HepG2 (cell line): Measurements from ENCODE around the gene HCN4. TPM values are rescaled to one million over a fixed set of nuclear protein-coding genes. Genes with fewer than 3 reads are reported as not detected.
A peak's percentile ranks its signal among the peaks of the same experiment; 100 is the strongest.

ENCODE experiments used
- CC2D1A ChIP-seq: sonication (generic); formaldehyde crosslinking; IDR thresholded peaks from 2 replicates; pipeline ENCODE4 v1.8.1; 2023; ENCODE audit warnings: mild to moderate bottlenecking, missing genetic modification reagents
- CEBPG ChIP-seq: IDR thresholded peaks from 2 replicates; pipeline ENCODE4 v1.6.1; 2016
- CENPT ChIP-seq: sonication (generic); formaldehyde crosslinking; IDR thresholded peaks from 2 replicates; pipeline ENCODE4 v1.8.0; 2022; ENCODE audit warnings: low read depth, mild to moderate bottlenecking, moderate library complexity, missing genetic modification reagents
- EED ChIP-seq: sonication (generic); formaldehyde crosslinking; IDR thresholded peaks from 2 replicates; pipeline ENCODE4 v1.5.0; 2020; ENCODE audit warnings: mild to moderate bottlenecking, missing genetic modification reagents
- GATAD1 ChIP-seq: IDR thresholded peaks from 2 replicates; pipeline ENCODE4 v1.6.1; 2016; ENCODE audit warnings: missing genetic modification reagents, missing compliant biosample characterization
- KDM6A ChIP-seq: IDR thresholded peaks from 2 replicates; pipeline ENCODE4 v1.6.1; 2016; ENCODE audit warnings: low read depth
- PBX3 ChIP-seq: sonication (generic); formaldehyde crosslinking; IDR thresholded peaks from 2 replicates; pipeline ENCODE4 v1.8.1; 2023; ENCODE audit warnings: missing genetic modification reagents, inconsistent platforms, borderline replicate concordance
- POGZ ChIP-seq: sonication (generic); formaldehyde crosslinking; IDR thresholded peaks from 2 replicates; pipeline ENCODE4 v1.4.0; 2020; ENCODE audit warnings: mild to moderate bottlenecking, missing genetic modification reagents
- POLR2AphosphoS2 ChIP-seq: IDR thresholded peaks from 2 replicates; pipeline ENCODE4 v1.6.1; 2011; ENCODE audit warnings: low read depth, low read length, improper control_type of control experiment
- PTBP1 ChIP-seq: fragments of 200-400 bp; formaldehyde crosslinking; IDR thresholded peaks from 2 replicates; pipeline ENCODE4 v1.6.1; 2018; ENCODE audit warnings: low read length, low read depth; ENCODE audit not compliant: poor library complexity, severe bottlenecking
- SKIL ChIP-seq: sonication (generic); formaldehyde crosslinking; IDR thresholded peaks from 2 replicates; pipeline ENCODE4 v1.8.0; 2022; ENCODE audit warnings: missing genetic modification reagents, mild to moderate bottlenecking, moderate library complexity, borderline replicate concordance
- TGIF2 ChIP-seq: IDR thresholded peaks from 2 replicates; pipeline ENCODE4 v1.6.1; 2016; ENCODE audit warnings: control low read depth, missing compliant biosample characterization
- ZBTB34 ChIP-seq: sonication (generic); formaldehyde crosslinking; IDR thresholded peaks from 2 replicates; pipeline ENCODE4 v1.8.0; 2022; ENCODE audit warnings: mild to moderate bottlenecking, missing genetic modification reagents
- ZFP1 ChIP-seq: IDR thresholded peaks from 2 replicates; pipeline ENCODE4 v1.6.1; 2016
- ZFP62 ChIP-seq: sonication (generic); formaldehyde crosslinking; IDR thresholded peaks from 2 replicates; pipeline ENCODE4 v1.4.0; 2020; ENCODE audit warnings: missing genetic modification reagents
- ZNF225 ChIP-seq: sonication (generic); formaldehyde crosslinking; IDR thresholded peaks from 2 replicates; pipeline ENCODE4 v1.4.0; 2020; ENCODE audit warnings: mild to moderate bottlenecking, missing genetic modification reagents
- ZNF24 ChIP-seq: fragments of 450-650 bp; IDR thresholded peaks from 2 replicates; pipeline ENCODE4 v1.6.1; 2017; ENCODE audit warnings: antibody characterized with exemption, mild to moderate bottlenecking
- ZNF256 ChIP-seq: sonication (generic); formaldehyde crosslinking; conservative IDR thresholded peaks from 2 replicates; pipeline ENCODE4 v1.4.0; 2020; ENCODE audit warnings: missing genetic modification reagents
- ZNF263 ChIP-seq: sonication (generic); formaldehyde crosslinking; IDR thresholded peaks from 2 replicates; pipeline ENCODE4 v1.4.0; 2020; ENCODE audit warnings: missing genetic modification reagents
- ZNF563 ChIP-seq: sonication (generic); formaldehyde crosslinking; IDR thresholded peaks from 2 replicates; pipeline ENCODE4 v1.8.0; 2022; ENCODE audit warnings: mild to moderate bottlenecking, moderate library complexity, missing genetic modification reagents
- ZNF569 ChIP-seq: sonication (generic); formaldehyde crosslinking; IDR thresholded peaks from 2 replicates; pipeline ENCODE4 v1.5.0; 2020; ENCODE audit warnings: mild to moderate bottlenecking, missing genetic modification reagents, moderate library complexity, borderline replicate concordance
- ZNF577 ChIP-seq: sonication (generic); formaldehyde crosslinking; IDR thresholded peaks from 2 replicates; pipeline ENCODE4 v1.4.0; 2020; ENCODE audit warnings: mild to moderate bottlenecking, low read depth, missing genetic modification reagents, borderline replicate concordance
- ZNF614 ChIP-seq: IDR thresholded peaks from 2 replicates; pipeline ENCODE4 v1.6.1; 2018; ENCODE audit warnings: missing biosample characterization, missing genetic modification reagents, inconsistent platforms, borderline replicate concordance
- ZNF775 ChIP-seq: sonication (generic); formaldehyde crosslinking; IDR thresholded peaks from 2 replicates; pipeline ENCODE4 v1.4.0; 2020; ENCODE audit warnings: missing genetic modification reagents, mild to moderate bottlenecking, moderate library complexity, borderline replicate concordance
- polyA plus RNA-seq, 8 experiments: library from polyadenylated mRNA; depleted of rRNA in 3 of 8; stranded (reverse) in 7 of 8; unstranded in 1 of 8; fragments of >200 nt; fragmentation: Illumina TruSeq in 4 of 8; extraction: Trizol in 4 of 8; gene quantifications; 2 replicates each; pipeline versions ENCODE4 v1.2.1 to v1.2.3, GENCODE V29; 2011 to 2016; ENCODE audit warnings: low read depth in 4 of 8, missing spikeins in 1 of 8, mixed read lengths in 1 of 8; ENCODE audit not compliant: insufficient read depth in 1 of 8
- total RNA-seq, 5 experiments: library from RNA; depleted of rRNA; stranded (reverse); fragments of >200 nt; fragmentation: Illumina TruSeq; extraction: Trizol; gene quantifications; 2 replicates each; pipeline ENCODE4 v1.2.3, GENCODE V29; 2016; ENCODE audit warnings: low read depth in 1 of 5
- TF ChIP-seq, protein P1 (sequence below): sonication (generic); formaldehyde crosslinking; IDR thresholded peaks from 2 replicates; pipeline ENCODE4 v1.4.0; 2020; ENCODE audit warnings: missing genetic modification reagents

Gene HCN4
- total and polyA plus RNA-seq, 2 of the 13 experiments (the other 11 are each of a cell fraction or from before 2014, with no cell fraction given): not detected

DNA sequence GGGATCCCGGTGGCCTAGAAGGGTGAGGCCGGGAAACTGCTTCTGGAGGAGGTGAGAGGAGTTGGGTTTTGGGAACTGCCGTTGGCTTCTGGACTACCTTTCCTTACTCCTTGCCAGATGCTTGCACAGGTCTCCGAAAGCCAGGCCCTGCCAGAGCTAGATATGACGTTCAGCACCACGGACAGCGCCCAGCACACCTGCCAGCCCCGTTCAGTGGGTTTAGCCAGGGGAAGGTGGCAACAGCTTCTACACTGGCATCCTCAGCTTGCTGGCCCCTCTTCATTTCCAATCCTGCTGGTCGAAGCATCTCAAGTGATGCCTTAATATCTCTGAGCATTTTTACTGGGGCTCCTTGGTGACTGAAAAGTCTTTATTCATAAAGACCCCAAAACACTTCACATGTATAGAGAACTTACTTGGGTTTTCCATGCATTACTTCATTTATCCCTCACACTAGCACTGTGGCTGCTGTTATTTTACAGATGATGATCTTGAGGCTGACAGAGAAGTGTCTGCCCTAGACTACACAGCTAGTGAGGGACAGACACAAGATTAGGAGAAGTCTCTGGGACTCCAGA lies 21.9 kb downstream of the HCN4 start (continued):
- TF ChIP-seq ZNF775 (CRISPR knock-in tag) (no peak), ZNF225 (CRISPR knock-in tag) (peak; percentile 78; the same call in 1 of the 2 replicates), ZNF24 (no peak), ZNF569 (CRISPR knock-in tag) (no peak), CEBPG (CRISPR knock-in tag) (no peak), ZNF563 (peak; percentile 52; the same call in 1 of the 2 replicates), ZFP1 (CRISPR knock-in tag) (no peak), SKIL (CRISPR knock-in tag) (0 out of 2 replicates have a peak, but pooled peaks have one; percentile 9), CC2D1A (CRISPR knock-in tag) (no peak), KDM6A (no peak), TGIF2 (CRISPR knock-in tag) (peak; percentile 83), EED (CRISPR knock-in tag) (no peak), ZNF577 (no peak), ZFP62 (CRISPR knock-in tag) (no peak), POLR2AphosphoS2 (no peak), CENPT (CRISPR knock-in tag) (no peak), PTBP1 (no peak), ZBTB34 (CRISPR knock-in tag) (no peak), GATAD1 (CRISPR knock-in tag) (0 out of 2 replicates have a peak, but pooled peaks have one; percentile 45), POGZ (no peak), ZNF263 (CRISPR knock-in tag) (peak; percentile 45; the same call in 1 of the 2 replicates), PBX3 (peak; percentile 72; the same call in 1 of the 2 replicates), ZNF614 (CRISPR knock-in tag) (no peak), ZNF256 (CRISPR knock-in tag) (peak; percentile 86)
- TF ChIP-seq, protein P1, sequence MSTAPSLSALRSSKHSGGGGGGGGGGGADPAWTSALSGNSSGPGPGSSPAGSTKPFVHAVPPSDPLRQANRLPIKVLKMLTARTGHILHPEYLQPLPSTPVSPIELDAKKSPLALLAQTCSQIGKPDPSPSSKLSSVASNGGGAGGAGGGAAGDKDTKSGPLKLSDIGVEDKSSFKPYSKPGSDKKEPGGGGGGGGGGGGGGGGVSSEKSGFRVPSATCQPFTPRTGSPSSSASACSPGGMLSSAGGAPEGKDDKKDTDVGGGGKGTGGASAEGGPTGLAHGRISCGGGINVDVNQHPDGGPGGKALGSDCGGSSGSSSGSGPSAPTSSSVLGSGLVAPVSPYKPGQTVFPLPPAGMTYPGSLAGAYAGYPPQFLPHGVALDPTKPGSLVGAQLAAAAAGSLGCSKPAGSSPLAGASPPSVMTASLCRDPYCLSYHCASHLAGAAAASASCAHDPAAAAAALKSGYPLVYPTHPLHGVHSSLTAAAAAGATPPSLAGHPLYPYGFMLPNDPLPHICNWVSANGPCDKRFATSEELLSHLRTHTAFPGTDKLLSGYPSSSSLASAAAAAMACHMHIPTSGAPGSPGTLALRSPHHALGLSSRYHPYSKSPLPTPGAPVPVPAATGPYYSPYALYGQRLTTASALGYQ: no peak
